ENCODE results near the gene ZC3H18.

Gene ZC3H18

GRCh38 chr16:88638323-88639230 lies 68.4 kb downstream of the ZC3H18 start, which contains the start of gene IL17C:
Gene IL17C (plus strand): TSS chr16:88638572. CDS start chr16:88638642, 70 bp downstream.
- no peak within 1 kb of the TSS for H2AFZ ChIP-seq (ENCODE audit: low read length)
- peak within 1 kb of the TSS; percentile 16; the same call in 1 of the 2 replicates for H3K27ac ChIP-seq (ENCODE audit: low read length)
- no peaks in the 10 kb centered on the region for H3K79me2 ChIP-seq (ENCODE audit: low read length)
- H3F3A ChIP-seq (ENCODE audit: insufficient read depth, low read length) = peaks cover 3% of the 10 kb centered on the region; the same call in 1 of the 2 replicates
- peaks cover 15% of the 10 kb centered on the region for H3K4me1 ChIP-seq (ENCODE audit: low read length)
- H3K4me2 ChIP-seq (ENCODE audit: low read depth, low read length) = peak within 1 kb of the TSS; percentile 18; the same call in 1 of the 2 replicates
- DNase-seq = peak; percentile 72
- TF ChIP-seq CTCF (IDR thresholded peaks at IDR 0.05; ENCODE audit: low read length) (no peak), EZH2phosphoT487 (IDR thresholded peaks at IDR 0.05; ENCODE audit: low read length) (no peak), EZH2 (optimal IDR thresholded peaks at IDR 0.05; ENCODE audit: low read depth, low read length) (no peak)
- H3K4me3 ChIP-seq (ENCODE audit: low read length) = no peak within 1 kb of the TSS
- H3K27me3 ChIP-seq (replicated peaks; ENCODE audit: insufficient read depth, low read length) = no peaks in the 10 kb centered on the region
- H4K20me1 ChIP-seq (ENCODE audit: insufficient read depth, low read length) = no peaks in the 10 kb centered on the region
- H3K9ac ChIP-seq (ENCODE audit: low read length) = no peak within 1 kb of the TSS
- no peaks in the 10 kb centered on the region for H3K36me3 ChIP-seq (replicated peaks; ENCODE audit: insufficient read depth, low read length)
- no peaks in the 10 kb centered on the region for H3K9me3 ChIP-seq (replicated peaks; ENCODE audit: insufficient read depth, low read length)
- no peaks in the 10 kb centered on the region for H3K9me2 ChIP-seq (replicated peaks; ENCODE audit: insufficient read depth, low read length)

GRCh38 chr16:88639231-88640038 lies 69.2 kb downstream of the ZC3H18 start:
- no peaks in the 10 kb centered on the region for H3F3A ChIP-seq (ENCODE audit: insufficient read depth, low read length)
- TF ChIP-seq EZH2phosphoT487 (IDR thresholded peaks at IDR 0.05; ENCODE audit: low read length) = no peak
- TF ChIP-seq EZH2 (optimal IDR thresholded peaks at IDR 0.05; ENCODE audit: low read depth, low read length) = no peak
- TF ChIP-seq CTCF (IDR thresholded peaks at IDR 0.05; ENCODE audit: low read length) = no peak
- no peaks in the 10 kb centered on the region for H3K9me3 ChIP-seq (replicated peaks; ENCODE audit: insufficient read depth, low read length)
- no peak overlapping the region for H3K4me2 ChIP-seq (ENCODE audit: low read depth, low read length)
- no peaks in the 10 kb centered on the region for H4K20me1 ChIP-seq (ENCODE audit: insufficient read depth, low read length)
- no peak overlapping the region for H3K9ac ChIP-seq (ENCODE audit: low read length)
- H3K4me1 ChIP-seq (ENCODE audit: low read length) = peaks cover 15% of the 10 kb centered on the region
- no peaks in the 10 kb centered on the region for H3K9me2 ChIP-seq (replicated peaks; ENCODE audit: insufficient read depth, low read length)
- H3K4me3 ChIP-seq (ENCODE audit: low read length) = no peak overlapping the region
- H3K79me2 ChIP-seq (ENCODE audit: low read length) = no peaks in the 10 kb centered on the region
- H3K36me3 ChIP-seq (replicated peaks; ENCODE audit: insufficient read depth, low read length) = no peaks in the 10 kb centered on the region
- no peak overlapping the region for H3K27ac ChIP-seq (ENCODE audit: low read length)
- H2AFZ ChIP-seq (ENCODE audit: low read length) = no peak overlapping the region
- H3K27me3 ChIP-seq (replicated peaks; ENCODE audit: insufficient read depth, low read length) = no peaks in the 10 kb centered on the region
- no peak for DNase-seq

- H2AFZ ChIP-seq (ENCODE audit: low read length) = no peak overlapping the region
- no peaks in the 10 kb centered on the region for H3K36me3 ChIP-seq (replicated peaks; ENCODE audit: insufficient read depth, low read length)
- H3K9me3 ChIP-seq (replicated peaks; ENCODE audit: insufficient read depth, low read length) = no peaks in the 10 kb centered on the region
- no peak for DNase-seq
- no peaks in the 10 kb centered on the region for H4K20me1 ChIP-seq (ENCODE audit: insufficient read depth, low read length)
- H3K27me3 ChIP-seq (replicated peaks; ENCODE audit: insufficient read depth, low read length) = no peaks in the 10 kb centered on the region
- H3K9me2 ChIP-seq (replicated peaks; ENCODE audit: insufficient read depth, low read length) = no peaks in the 10 kb centered on the region
- no peak overlapping the region for H3K4me3 ChIP-seq (ENCODE audit: low read length)
- no peak overlapping the region for H3K9ac ChIP-seq (ENCODE audit: low read length)
- no peaks in the 10 kb centered on the region for H3K79me2 ChIP-seq (ENCODE audit: low read length)
- peaks cover 15% of the 10 kb centered on the region for H3K4me1 ChIP-seq (ENCODE audit: low read length)
- H3F3A ChIP-seq (ENCODE audit: insufficient read depth, low read length) = no peaks in the 10 kb centered on the region
- H3K27ac ChIP-seq (ENCODE audit: low read length) = no peak overlapping the region
- no peak for TF ChIP-seq EZH2 (optimal IDR thresholded peaks at IDR 0.05; ENCODE audit: low read depth, low read length)
- no peak for TF ChIP-seq CTCF (IDR thresholded peaks at IDR 0.05; ENCODE audit: low read length)
- no peak for TF ChIP-seq EZH2phosphoT487 (IDR thresholded peaks at IDR 0.05; ENCODE audit: low read length)
- H3K4me2 ChIP-seq (ENCODE audit: low read depth, low read length) = no peak overlapping the region
Measured at GRCh38 chr16:88640039-88640495, 69.9 kb downstream of the ZC3H18 start.

Measured in MM.1S (cell line).